ENCODE results near the gene SPRR2F.

The SPRR2F gene

GRCh38 chr1:153072806-153073726 is 40.2 kb downstream of the SPRR2F start:
- no peak for DNase-seq

- DNase-seq: no peak
These were observed 41.8 kb downstream of the SPRR2F start, which contains the start of gene SPRR2B for GRCh38 chr1:153071511-153071910. TSS of gene SPRR2B (minus strand) at chr1:153071611. CDS start at chr1:153070839, 772 bp downstream.

GRCh38 chr1:153070243-153070642 is 43.1 kb downstream of the SPRR2F start:
- no peak for DNase-seq

All from activated naive CD4-positive, alpha-beta T cell treated with anti-CD3 and anti-CD28 coated beads, Interleukin-2, amount 50 U/mL, for 16 hours (primary cell).